GM18873 (cell line): ENCODE results near the gene CDAN1.
"Not testable (repeated sequence)": the region's sequence is repeated elsewhere in the genome, so short reads cannot be mapped to it uniquely, and the experiment has no call there.

ENCODE experiments used
- ATAC-seq: cut with Tn5 transposase; IDR thresholded peaks from one replicate; pipeline ENCODE4 v1.9.1; 2021; ENCODE audit warnings: mild to moderate bottlenecking, moderate library complexity, moderate number of reproducible peaks; ENCODE audit not compliant: unreplicated experiment, low FRiP score

The CDAN1 gene

DNA sequence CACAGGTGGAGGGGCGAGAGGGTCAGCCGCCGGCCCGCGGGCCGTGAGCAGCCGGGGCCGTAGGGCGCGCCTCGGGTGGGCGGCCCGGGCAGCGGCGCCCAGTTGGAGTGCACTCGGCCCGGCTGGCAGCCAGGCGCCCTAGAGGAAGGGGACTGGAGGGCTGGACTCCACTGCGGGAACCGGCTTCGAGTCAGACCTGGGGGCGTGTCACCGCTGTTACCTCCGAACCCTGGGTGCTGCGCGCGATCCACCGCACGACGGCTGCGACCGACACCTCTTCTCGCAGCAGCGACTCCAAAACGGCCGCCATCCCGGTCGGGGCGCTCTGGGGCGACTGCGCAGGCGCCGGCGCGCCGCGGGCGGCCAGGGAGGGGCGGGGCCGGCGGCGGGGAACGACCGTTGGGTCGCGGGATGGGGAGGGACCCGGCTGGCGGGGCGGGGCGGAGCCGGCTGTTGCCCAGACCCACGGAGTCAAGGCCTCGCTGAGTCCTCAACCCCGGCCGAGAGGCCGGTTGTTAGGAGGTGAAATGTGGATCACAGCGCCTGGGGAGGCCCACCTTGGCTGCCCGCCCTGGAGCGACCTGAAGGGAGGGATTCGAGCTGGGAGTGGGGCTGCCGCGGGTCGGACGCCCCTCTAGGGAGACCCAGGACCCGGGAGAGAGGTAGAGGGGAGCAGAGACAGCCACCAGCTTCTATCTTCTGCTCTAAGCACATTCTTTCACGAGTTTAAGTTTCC lies at the start of gene CDAN1:
Gene CDAN1, minus strand, starts transcription at position 336 of the 736 bp plus-strand sequence. Its CDS starts 26 bp downstream, at position 310.
- ATAC-seq = no peak

DNA sequence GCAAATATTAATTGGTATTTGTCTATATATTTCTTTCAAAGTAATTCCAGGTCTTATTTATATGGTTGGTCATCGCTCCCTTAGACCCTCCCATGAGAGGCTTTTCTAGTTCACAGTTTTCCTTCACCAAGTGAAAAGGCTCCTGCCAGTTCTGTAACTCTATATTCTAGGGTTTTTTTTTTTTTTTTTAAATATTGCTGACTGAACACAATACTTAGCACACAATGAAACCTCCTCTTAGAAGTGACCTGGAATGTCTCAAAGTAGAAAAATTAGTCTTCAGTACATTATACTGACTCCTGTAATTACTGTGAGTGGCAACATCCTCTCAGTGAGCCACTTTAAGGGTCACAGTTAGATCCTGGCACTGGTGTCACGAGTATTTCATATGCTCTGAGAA lies 48.6 kb upstream of the CDAN1 start:
- ATAC-seq = no peak

GRCh38 chr15:42784705-42785104 lies 47.8 kb upstream of the CDAN1 start:
- no peak for ATAC-seq

DNA sequence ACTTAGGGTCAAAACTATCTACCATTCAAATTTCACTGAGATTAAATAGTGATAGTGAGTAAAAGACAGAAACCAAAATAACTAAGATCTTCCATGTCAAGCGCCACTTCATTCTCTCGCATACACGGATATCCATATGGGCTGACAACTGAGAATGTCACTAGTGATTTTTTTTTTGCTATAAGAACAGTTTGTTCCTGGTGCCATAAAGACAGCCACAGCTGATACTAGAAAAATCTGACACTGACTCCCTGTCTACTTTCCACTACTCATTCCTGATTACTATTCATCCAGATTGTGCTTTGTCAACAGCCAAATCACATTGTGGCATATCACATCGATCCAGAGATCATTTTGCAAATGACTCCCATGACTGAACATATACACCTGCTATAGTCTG lies 45.8 kb upstream of the CDAN1 start:
- no peak for ATAC-seq

DNA sequence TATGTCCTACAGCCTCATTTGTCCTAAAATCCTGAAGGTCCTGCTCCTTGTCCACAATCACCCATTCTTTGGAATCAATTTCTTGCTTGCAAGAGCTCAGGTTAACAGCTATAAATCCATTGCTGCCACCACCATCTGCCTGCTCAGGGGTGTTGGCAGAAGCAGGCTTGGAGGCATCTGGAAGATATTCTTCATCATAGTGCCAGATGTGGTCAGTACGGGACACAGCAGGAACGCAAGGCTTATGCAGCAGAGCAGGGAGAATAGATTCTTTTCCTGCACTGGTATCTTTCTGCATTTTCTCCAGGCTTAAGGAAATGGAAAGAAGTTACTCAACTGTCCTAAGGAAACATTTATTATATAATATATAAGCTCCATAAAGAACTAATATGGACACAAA lies 38.5 kb upstream of the CDAN1 start:
- ATAC-seq = no peak

DNA sequence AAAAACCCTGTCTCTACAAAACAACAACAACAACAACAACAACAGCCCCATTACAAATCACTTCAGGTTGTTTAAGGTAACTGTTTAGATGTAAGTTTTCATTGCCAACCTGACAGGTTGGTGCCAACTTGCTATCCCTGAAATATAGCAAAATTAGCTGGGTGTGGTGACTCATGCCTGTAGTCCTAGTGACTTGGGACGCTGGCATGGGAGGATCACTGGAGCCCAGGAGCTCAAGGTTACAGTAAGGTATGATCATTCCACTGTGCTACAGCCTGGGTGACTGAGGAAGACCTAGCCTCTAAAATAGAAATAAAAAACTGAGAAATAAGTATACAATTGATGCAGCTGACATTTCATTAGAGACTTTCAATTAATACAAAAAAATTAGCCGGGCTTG lies 36.0 kb upstream of the CDAN1 start:
- no peak for ATAC-seq

DNA sequence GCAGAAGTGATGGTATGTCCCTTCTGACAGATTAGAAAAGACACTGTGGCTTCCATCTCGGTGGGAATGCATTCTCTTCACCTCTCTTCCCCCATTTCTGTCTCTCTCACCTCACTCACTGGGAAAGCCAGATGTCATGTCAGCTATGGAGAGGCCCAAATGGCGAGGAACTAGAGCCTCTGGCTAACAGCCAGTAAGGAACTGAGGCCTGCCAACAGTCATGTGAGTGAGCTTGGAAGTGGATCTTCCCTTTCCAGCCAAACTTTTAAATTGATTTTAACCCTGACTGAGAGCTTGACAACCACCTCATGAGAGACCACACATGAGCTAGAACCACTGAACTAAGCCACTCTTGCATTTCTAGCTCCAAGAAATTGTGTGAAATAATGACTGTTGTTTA lies 35.2 kb upstream of the CDAN1 start:
- no peak for ATAC-seq

GRCh38 chr15:42766109-42766508 lies 29.2 kb upstream of the CDAN1 start:
- not testable (repeated sequence) for ATAC-seq

GRCh38 chr15:42764154-42764731 lies 27.3 kb upstream of the CDAN1 start:
- ATAC-seq = not testable (repeated sequence)

DNA sequence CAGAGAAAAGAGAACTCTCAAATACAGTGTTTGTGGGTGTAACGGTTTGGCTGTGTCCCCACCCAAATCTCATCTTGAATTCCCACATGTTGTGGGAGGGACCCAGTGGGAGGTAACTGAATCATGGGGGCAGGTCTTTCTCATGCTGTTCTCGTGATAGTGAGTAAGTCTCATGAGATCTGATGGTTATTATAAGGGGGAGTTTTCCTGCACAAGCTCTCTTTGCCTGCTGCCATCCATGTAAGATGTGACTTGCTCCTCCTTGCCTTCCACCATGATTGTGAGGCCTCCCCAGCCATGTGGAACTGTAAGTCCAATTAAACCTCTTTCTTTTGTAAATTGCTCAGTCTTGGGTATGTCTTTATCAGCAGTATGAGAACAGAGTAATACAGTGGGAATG lies 24.9 kb upstream of the CDAN1 start:
- ATAC-seq = not testable (repeated sequence)

DNA sequence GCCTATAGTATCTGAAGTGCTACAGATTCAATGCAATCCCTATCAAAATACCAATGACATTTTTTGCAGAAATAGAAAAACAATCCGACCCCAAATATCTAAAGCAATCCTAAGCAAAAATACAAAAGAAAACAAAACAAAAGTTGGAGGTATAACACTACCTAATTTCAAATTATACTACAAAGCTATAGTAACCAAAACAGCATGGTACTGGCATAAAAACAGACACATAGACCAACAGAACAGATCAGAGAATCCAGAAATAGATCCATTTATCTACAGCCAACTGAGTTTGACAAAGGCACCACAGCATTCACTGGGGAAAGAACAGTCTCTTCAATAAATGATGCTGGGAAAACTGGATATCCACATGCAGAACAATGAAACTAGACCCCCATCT lies 23.8 kb upstream of the CDAN1 start:
- ATAC-seq = no peak

DNA sequence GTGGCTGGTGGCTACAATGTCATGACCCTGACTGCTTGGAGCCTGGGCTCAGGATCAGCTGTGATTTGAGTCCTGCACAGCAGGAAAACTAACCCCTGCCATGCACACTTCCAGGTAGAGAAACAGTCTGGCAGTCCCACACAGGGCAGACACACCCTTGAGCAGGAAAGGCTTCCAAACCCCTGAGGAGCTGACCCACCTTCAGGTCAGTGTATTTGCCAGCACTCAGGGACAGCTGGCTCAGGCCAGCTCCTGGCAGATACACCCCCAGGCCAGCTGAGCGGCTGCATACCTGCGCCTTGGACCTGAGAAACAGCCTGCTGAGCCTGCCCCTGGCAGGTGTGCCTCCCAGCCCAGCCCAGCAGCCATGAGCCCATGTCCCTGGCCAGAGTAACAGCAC lies 22.2 kb upstream of the CDAN1 start:
- no peak for ATAC-seq

DNA sequence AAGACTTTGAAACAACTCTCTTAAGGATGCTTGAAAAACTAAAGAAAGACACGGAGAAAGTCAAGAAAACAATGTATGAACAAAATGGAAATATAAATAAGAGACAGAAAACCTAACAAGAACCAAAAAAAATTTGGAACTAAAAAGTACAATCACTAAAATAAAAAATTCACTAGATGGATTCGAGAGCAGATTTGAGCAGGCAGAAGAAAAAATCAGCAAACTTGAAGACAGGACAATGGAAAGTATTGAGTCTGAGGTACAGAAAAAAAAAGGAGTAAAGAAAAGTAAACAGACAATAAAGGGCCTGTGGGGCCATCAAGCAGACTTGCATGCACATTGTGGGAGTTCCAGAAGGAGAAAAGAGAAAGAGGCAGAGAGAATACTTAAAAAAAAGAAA lies 13.4 kb upstream of the CDAN1 start:
- no peak for ATAC-seq

DNA sequence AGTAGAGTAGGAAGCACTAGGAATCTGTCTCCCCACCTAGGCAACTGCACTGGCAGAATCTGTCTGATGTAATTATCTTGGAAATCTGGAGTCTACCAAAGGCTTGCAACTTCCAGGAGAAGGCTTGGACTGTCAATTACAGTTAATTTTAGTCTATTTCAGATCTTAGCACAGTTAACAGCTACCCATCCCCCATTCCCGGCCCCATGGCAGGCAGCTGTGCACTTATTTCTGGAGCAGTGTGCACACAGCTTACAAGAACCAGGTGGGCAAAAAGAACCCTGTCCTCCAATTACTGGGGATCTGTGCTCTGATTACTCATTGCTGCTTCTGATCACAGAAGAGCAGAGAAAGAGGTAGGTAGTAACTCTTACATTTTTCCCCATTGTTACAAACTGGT lies 12.3 kb upstream of the CDAN1 start:
- no peak for ATAC-seq

GRCh38 chr15:42744195-42744594 lies 7.3 kb upstream of the CDAN1 start:
- ATAC-seq = no peak

DNA sequence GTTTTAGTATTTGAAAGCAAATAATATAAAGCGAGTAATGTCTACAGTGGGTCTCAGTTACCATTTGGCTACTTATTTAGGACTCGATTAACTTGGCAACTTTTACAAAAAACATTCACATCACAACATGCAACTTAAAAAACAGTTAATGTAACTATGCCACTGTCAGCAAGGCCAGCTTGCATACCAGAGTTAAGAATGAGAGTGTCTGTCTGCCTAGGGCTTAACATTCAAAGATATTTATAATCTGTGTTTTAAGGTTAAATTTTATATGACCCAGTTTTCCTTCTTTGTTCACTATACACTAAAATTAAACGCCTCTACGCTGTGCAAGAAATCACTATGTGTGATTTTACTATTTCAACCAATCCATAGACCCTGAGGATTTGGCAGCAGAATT lies 5.2 kb upstream of the CDAN1 start:
- ATAC-seq = no peak

DNA sequence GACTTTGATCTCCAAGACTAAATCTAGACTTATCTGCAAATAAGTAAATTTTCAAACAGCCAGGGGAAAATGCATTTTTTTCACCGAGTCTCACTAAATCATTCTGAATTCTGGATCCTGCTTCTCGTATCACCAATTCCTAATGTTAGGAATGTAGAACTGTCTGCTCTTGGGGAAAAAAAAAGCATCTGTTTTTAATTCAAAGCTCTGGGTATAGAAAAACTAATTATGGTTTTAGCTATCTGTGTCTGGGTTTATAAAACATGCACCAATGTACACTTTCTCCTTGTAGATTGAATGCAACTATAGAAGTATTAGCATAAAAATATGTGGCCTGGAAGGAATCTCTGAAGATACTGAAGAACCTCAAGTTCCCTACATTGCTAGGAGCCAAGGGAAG lies 4.8 kb upstream of the CDAN1 start:
- no peak for ATAC-seq

- ATAC-seq = no peak
Observed at GRCh38 chr15:42737529-42738328, 801 bp upstream of the CDAN1 start.

DNA sequence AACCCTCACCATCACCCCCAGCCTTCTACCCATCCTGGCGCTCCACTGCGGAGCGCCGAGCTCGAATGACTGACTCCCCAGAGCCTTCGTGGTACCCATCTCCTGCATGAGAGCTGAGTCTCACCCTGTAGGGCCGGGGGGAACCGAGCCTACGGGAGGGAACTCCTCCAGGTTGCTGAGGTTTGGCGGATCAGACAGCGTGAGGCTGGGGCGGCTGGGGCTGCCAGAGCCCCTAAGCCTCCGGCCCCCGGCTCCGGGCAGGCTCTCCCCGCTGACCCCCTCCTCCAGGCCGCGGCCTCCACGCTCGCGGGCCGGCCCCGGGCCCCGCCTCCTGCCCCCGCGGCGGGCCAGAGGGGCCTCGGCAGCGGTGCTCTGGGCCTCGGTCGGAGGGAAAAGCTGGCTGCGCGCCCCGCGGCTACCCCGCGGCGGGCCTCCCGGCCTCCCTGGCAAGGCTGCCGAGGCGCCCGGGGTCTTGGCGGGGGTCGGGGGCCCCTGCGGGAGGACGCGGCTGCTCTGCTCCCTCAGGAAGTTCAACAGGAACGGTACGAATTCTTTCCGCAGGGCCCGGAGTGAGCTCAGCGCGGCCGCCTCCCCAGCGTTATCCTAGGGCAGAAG lies 643 bp downstream of the CDAN1 start:
- no peak for ATAC-seq

DNA sequence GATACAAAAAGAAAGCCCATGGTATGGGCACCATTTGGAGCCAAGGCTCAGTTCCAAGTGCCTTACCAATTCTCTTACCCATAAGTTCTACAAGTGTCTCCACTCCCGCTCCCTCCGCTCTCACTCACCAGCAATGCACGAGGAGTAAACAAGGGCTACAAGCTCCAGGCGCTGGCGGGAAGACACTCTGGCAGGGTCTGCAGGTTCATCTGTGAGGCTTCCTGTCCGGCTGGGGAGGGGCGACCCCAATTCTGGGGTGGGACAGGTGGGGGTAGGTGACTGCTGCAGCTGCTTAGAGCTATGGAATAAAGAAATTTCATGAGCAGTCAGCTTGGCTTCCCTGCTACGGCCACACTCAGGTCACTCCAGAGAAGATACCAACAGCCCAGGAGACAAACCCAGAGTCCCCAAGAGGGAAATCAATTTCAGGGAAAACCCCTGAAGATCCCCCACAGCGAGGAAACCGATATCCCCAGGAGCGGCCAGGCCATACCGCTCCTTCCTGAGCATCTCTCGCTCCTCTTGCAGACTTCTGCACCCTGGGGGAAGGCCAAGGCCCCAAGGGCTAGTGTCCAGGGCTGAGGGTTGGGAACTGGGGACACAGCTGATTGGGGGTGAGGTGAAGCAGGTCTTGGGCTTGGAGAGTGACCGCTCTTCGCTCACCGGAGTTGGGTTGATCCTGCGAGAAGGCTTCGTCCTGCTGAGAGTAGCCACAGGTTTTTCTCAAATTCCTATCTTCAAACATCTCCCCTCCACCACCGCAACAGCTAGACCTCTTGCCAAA lies 1.4 kb downstream of the CDAN1 start:
- no peak for ATAC-seq
